Mesenchymal stem cell (in vitro differentiated cells and primary cell): ENCODE measurements around the gene RIMS3.
A peak's percentile ranks its signal among the peaks of the same experiment; 100 is the strongest.
"Not testable (repeated sequence)": the region's sequence is repeated elsewhere in the genome, so short reads cannot be mapped to it uniquely, and the experiment has no call there.

Experiments used
- DNase-seq: peaks from one replicate; pipeline ENCODE4 v3.0.0-alpha.2; 2013
- H2AFZ ChIP-seq: one replicate; pipeline ENCODE4 v1.6.1; 2013; ENCODE audit warnings: low read depth, mild to moderate bottlenecking, control low read depth, inconsistent platforms, low read length, moderate library complexity
- H2AK5ac ChIP-seq: 2 replicates; pipeline ENCODE4 v1.6.1; 2013; ENCODE audit warnings: low read length, moderate library complexity, mild to moderate bottlenecking, inconsistent platforms; ENCODE audit not compliant: severe bottlenecking
- H2BK120ac ChIP-seq: one replicate; pipeline ENCODE4 v1.6.1; 2013; ENCODE audit warnings: low read depth, mild to moderate bottlenecking, inconsistent platforms, low read length, moderate library complexity
- H2BK12ac ChIP-seq, 2 experiments: one replicate each; pipeline ENCODE4 v1.6.1; 2013; ENCODE audit warnings: inconsistent platforms in 2 of 2, low read length in 2 of 2, mild to moderate bottlenecking in 2 of 2, moderate library complexity in 2 of 2, control low read depth in 1 of 2
- H2BK15ac ChIP-seq: one replicate; pipeline ENCODE4 v1.6.1; 2013; ENCODE audit warnings: mild to moderate bottlenecking, low read depth, inconsistent platforms; ENCODE audit not compliant: poor library complexity, severe bottlenecking
- H2BK5ac ChIP-seq: 2 replicates; pipeline ENCODE4 v1.6.1; 2013; ENCODE audit warnings: low read depth, mild to moderate bottlenecking, low read length, control low read depth, inconsistent platforms; ENCODE audit not compliant: poor library complexity, severe bottlenecking
- H3K14ac ChIP-seq, 2 experiments: one replicate each; pipeline ENCODE4 v1.6.1; 2013; ENCODE audit warnings: inconsistent platforms in 2 of 2, low read length in 2 of 2, control low read depth in 1 of 2, mild to moderate bottlenecking in 1 of 2, moderate library complexity in 1 of 2
- H3K18ac ChIP-seq, 2 experiments: one replicate each; pipeline ENCODE4 v1.6.1; 2013; ENCODE audit warnings: inconsistent platforms in 2 of 2, low read length in 2 of 2, control low read depth in 1 of 2, low read depth in 1 of 2, mild to moderate bottlenecking in 1 of 2
- H3K23ac ChIP-seq, 2 experiments: one replicate each; pipeline ENCODE4 v1.6.1; 2013; ENCODE audit warnings: inconsistent platforms in 2 of 2, low read length in 2 of 2, mild to moderate bottlenecking in 2 of 2, moderate library complexity in 2 of 2, control low read depth in 1 of 2
- H3K27ac ChIP-seq: 2 replicates; pipeline ENCODE4 v1.5.1; 2013; ENCODE audit warnings: mild to moderate bottlenecking, moderate library complexity, low read length, control low read depth, inconsistent platforms; ENCODE audit not compliant: poor library complexity, severe bottlenecking
- H3K27me3 ChIP-seq, 2 experiments: 2 replicates each; pipeline versions ENCODE4 v1.6.1 to v1.7.0; 2013; ENCODE audit warnings: low read length in 2 of 2, mild to moderate bottlenecking in 2 of 2, moderate library complexity in 2 of 2, control low read depth in 1 of 2, inconsistent platforms in 1 of 2; ENCODE audit not compliant: control insufficient read depth in 1 of 2, insufficient read depth in 1 of 2
- H3K36me3 ChIP-seq, 2 experiments: 2 replicates each; pipeline versions ENCODE4 v1.6.1 to v1.7.0; 2013; ENCODE audit warnings: low read length in 2 of 2, control low read depth in 1 of 2, inconsistent platforms in 1 of 2, low read depth in 1 of 2, mild to moderate bottlenecking in 1 of 2; ENCODE audit not compliant: insufficient read depth in 2 of 2, control insufficient read depth in 1 of 2
- H3K4ac ChIP-seq, 2 experiments: one replicate each; pipeline ENCODE4 v1.6.1; 2013; ENCODE audit warnings: inconsistent platforms in 2 of 2, low read length in 2 of 2, mild to moderate bottlenecking in 2 of 2, moderate library complexity in 2 of 2, control low read depth in 1 of 2, low read depth in 1 of 2
- H3K4me1 ChIP-seq: 2 replicates; pipeline ENCODE4 v1.6.1; 2013; ENCODE audit warnings: low read depth, low read length, control low read depth; ENCODE audit not compliant: control insufficient read depth, insufficient read depth
- H3K4me2 ChIP-seq: 2 replicates; pipeline ENCODE4 v1.6.1; 2013; ENCODE audit warnings: low read length, mild to moderate bottlenecking, inconsistent platforms; ENCODE audit not compliant: poor library complexity, severe bottlenecking
- H3K4me3 ChIP-seq, 2 experiments: 2 replicates each; pipeline versions ENCODE4 v1.5.1 to v1.7.0; 2013; ENCODE audit warnings: low read length in 2 of 2, mild to moderate bottlenecking in 2 of 2, control low read depth in 1 of 2, low read depth in 1 of 2; ENCODE audit not compliant: insufficient read depth in 1 of 2
- H3K79me1 ChIP-seq: replicated peaks from 2 replicates; pipeline ENCODE4 v1.6.1; 2013; ENCODE audit warnings: mild to moderate bottlenecking, control low read depth, low read length, inconsistent platforms; ENCODE audit not compliant: poor library complexity, severe bottlenecking
- H3K9ac ChIP-seq: 2 replicates; pipeline ENCODE4 v1.7.0; 2013; ENCODE audit warnings: mild to moderate bottlenecking, low read length, moderate library complexity
- H3K9me3 ChIP-seq: 2 replicates; pipeline ENCODE4 v1.7.0; 2013; ENCODE audit warnings: mild to moderate bottlenecking, low read length; ENCODE audit not compliant: control insufficient read depth
- H4K8ac ChIP-seq: one replicate; pipeline ENCODE4 v1.6.1; 2013; ENCODE audit warnings: inconsistent platforms, mild to moderate bottlenecking, low read length, moderate library complexity
- H4K91ac ChIP-seq: one replicate; pipeline ENCODE4 v1.6.1; 2013; ENCODE audit warnings: mild to moderate bottlenecking, low read length, inconsistent platforms
- WGBS: methylation state at CpG from one replicate; pipeline ENCODE4 v1.1.7; 2013; ENCODE audit warnings: mixed read lengths; 5-methylcytosine and 5-hydroxymethylcytosine counted together

RIMS3 gene

GRCh38 chr1:40703316-40703715 is 37.8 kb upstream of the RIMS3 start:
- H3K27me3 ChIP-seq: no peaks in the 10 kb centered on the region
- H2AK5ac ChIP-seq: no peak overlapping the region
- WGBS: no CpG with 5 or more reads among the region's 3 CpGs
- no peak overlapping the region for H3K14ac ChIP-seq
- no peak overlapping the region for H3K4ac ChIP-seq
- no peak overlapping the region for H2AFZ ChIP-seq
- H3K27ac ChIP-seq: peak overlapping the region; percentile 16
- H2BK15ac ChIP-seq: no peak overlapping the region
- no peak overlapping the region for H2BK5ac ChIP-seq
- H3K4me2 ChIP-seq: no peak overlapping the region
- H3K9me3 ChIP-seq: no peaks in the 10 kb centered on the region
- no peak overlapping the region for H2BK12ac ChIP-seq
- H3K23ac ChIP-seq: no peak overlapping the region
- peaks cover 7% of the 10 kb centered on the region for H3K4me1 ChIP-seq
- H4K8ac ChIP-seq: no peak overlapping the region
- H3K79me1 ChIP-seq: peaks cover 11% of the 10 kb centered on the region
- H3K9ac ChIP-seq: peak overlapping the region; percentile 43
- H3K36me3 ChIP-seq: no peaks in the 10 kb centered on the region
- H3K4me3 ChIP-seq: no peak overlapping the region
- no peak overlapping the region for H2BK120ac ChIP-seq
- peak; percentile 95 for DNase-seq
- no peak overlapping the region for H4K91ac ChIP-seq
- H3K18ac ChIP-seq: no peak overlapping the region

GRCh38 chr1:40702810-40703209 is 37.3 kb upstream of the RIMS3 start:
- not testable (repeated sequence) for H3K9ac ChIP-seq, H2BK12ac ChIP-seq, H2AFZ ChIP-seq, H3K4ac ChIP-seq, H4K8ac ChIP-seq, H2BK120ac ChIP-seq, H2AK5ac ChIP-seq, DNase-seq, H3K23ac ChIP-seq, H3K4me2 ChIP-seq, H3K4me3 ChIP-seq, H4K91ac ChIP-seq, H2BK5ac ChIP-seq, H3K9me3 ChIP-seq, H3K27me3 ChIP-seq, H3K4me1 ChIP-seq, H3K27ac ChIP-seq, H3K18ac ChIP-seq, H3K36me3 ChIP-seq, H3K14ac ChIP-seq, H2BK15ac ChIP-seq
- H3K79me1 ChIP-seq: peaks cover 11% of the 10 kb centered on the region
- 95% methylated on average over 8 of the region's 9 CpGs for WGBS

DNA sequence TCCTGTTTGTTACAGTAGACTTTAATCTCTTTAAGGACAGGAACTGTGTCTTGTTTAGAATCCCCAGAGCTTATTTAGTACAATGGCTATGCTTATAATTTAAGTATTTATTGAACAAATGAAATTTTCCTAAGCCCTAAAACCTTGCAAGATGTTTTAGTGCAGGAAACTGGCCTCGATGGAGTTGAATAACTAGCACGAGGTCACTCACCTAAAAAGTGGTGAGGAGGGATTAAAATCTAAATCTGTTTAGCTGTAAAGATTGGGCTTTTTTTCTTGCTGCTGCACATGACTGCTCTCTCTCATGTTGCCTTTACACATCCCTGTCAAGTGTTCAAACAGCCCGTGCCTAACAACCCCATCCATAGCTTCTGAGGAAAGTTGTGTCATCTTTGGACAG is 36.2 kb upstream of the RIMS3 start:
- no peak overlapping the region for H3K4me3 ChIP-seq
- H3K23ac ChIP-seq: no peak overlapping the region
- 79% methylated on average over 3 of the region's 3 CpGs for WGBS
- no peak overlapping the region for H4K91ac ChIP-seq
- no peaks in the 10 kb centered on the region for H3K27me3 ChIP-seq
- no peak overlapping the region for H3K9ac ChIP-seq
- no peak overlapping the region for H3K14ac ChIP-seq
- no peak overlapping the region for H2BK120ac ChIP-seq
- no peak overlapping the region for H3K27ac ChIP-seq
- H3K4me1 ChIP-seq: peaks cover 4% of the 10 kb centered on the region
- H2BK12ac ChIP-seq: no peak overlapping the region
- H3K79me1 ChIP-seq: peaks cover 13% of the 10 kb centered on the region
- no peak for DNase-seq
- no peak overlapping the region for H2AK5ac ChIP-seq
- H3K4me2 ChIP-seq: no peak overlapping the region
- H2BK5ac ChIP-seq: no peak overlapping the region
- H3K36me3 ChIP-seq: no peaks in the 10 kb centered on the region
- H2AFZ ChIP-seq: no peak overlapping the region
- H4K8ac ChIP-seq: no peak overlapping the region
- no peaks in the 10 kb centered on the region for H3K9me3 ChIP-seq
- no peak overlapping the region for H3K18ac ChIP-seq
- no peak overlapping the region for H2BK15ac ChIP-seq
- no peak overlapping the region for H3K4ac ChIP-seq

DNA sequence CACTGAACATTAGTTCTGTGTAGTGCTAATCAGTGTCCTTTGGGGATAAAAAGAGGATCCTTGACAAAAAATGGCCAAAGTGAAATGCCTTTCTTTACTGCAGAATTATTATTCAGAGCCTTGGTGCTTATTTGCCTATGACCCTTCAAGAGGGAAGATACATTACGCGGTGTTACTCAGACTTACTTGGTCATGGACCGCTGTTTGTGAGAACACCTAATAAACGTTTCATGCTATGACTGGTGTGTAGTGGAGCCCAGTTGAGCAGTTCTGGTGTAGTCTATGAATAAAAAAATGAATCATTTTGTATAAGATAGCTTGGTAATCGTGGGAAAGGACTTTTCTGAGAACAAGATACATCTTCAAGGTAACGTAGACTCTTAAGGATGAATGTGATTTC is 34.3 kb upstream of the RIMS3 start:
- H2AFZ ChIP-seq: no peak overlapping the region
- no peak overlapping the region for H2BK5ac ChIP-seq
- 98% methylated on average over 4 of the region's 6 CpGs for WGBS
- H3K23ac ChIP-seq: no peak overlapping the region
- no peak overlapping the region for H3K27ac ChIP-seq
- peaks cover 17% of the 10 kb centered on the region for H3K79me1 ChIP-seq
- H2BK15ac ChIP-seq: no peak overlapping the region
- no peaks in the 10 kb centered on the region for H3K36me3 ChIP-seq
- no peaks in the 10 kb centered on the region for H3K27me3 ChIP-seq
- no peak overlapping the region for H4K91ac ChIP-seq
- no peak for DNase-seq
- H2BK12ac ChIP-seq: no peak overlapping the region
- H3K4me1 ChIP-seq: peaks cover under 1% of the 10 kb centered on the region
- H3K4me2 ChIP-seq: no peak overlapping the region
- H2BK120ac ChIP-seq: no peak overlapping the region
- H3K9ac ChIP-seq: no peak overlapping the region
- no peak overlapping the region for H3K14ac ChIP-seq
- H2AK5ac ChIP-seq: no peak overlapping the region
- H3K4me3 ChIP-seq: no peak overlapping the region
- no peak overlapping the region for H3K18ac ChIP-seq
- H3K9me3 ChIP-seq: no peaks in the 10 kb centered on the region
- no peak overlapping the region for H3K4ac ChIP-seq
- H4K8ac ChIP-seq: no peak overlapping the region
